ENCODE results near the gene ONECUT3.

The ONECUT3 gene

GRCh38 chr19:1783874-1784273 is 30.6 kb downstream of the ONECUT3 start:
- no peak overlapping the region for H3K27ac ChIP-seq
- TF ChIP-seq, protein P1, sequence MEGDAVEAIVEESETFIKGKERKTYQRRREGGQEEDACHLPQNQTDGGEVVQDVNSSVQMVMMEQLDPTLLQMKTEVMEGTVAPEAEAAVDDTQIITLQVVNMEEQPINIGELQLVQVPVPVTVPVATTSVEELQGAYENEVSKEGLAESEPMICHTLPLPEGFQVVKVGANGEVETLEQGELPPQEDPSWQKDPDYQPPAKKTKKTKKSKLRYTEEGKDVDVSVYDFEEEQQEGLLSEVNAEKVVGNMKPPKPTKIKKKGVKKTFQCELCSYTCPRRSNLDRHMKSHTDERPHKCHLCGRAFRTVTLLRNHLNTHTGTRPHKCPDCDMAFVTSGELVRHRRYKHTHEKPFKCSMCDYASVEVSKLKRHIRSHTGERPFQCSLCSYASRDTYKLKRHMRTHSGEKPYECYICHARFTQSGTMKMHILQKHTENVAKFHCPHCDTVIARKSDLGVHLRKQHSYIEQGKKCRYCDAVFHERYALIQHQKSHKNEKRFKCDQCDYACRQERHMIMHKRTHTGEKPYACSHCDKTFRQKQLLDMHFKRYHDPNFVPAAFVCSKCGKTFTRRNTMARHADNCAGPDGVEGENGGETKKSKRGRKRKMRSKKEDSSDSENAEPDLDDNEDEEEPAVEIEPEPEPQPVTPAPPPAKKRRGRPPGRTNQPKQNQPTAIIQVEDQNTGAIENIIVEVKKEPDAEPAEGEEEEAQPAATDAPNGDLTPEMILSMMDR (conservative IDR thresholded peaks at IDR 0.05): no peak
- TF ChIP-seq ZFX (IDR thresholded peaks at IDR 0.05): no peak

- H3K27ac ChIP-seq: no peak overlapping the region
- TF ChIP-seq ZFX (IDR thresholded peaks at IDR 0.05): no peak
- TF ChIP-seq, protein P1 (conservative IDR thresholded peaks at IDR 0.05): no peak
Observed at GRCh38 chr19:1785310-1785709, 32.0 kb downstream of the ONECUT3 start.

DNA sequence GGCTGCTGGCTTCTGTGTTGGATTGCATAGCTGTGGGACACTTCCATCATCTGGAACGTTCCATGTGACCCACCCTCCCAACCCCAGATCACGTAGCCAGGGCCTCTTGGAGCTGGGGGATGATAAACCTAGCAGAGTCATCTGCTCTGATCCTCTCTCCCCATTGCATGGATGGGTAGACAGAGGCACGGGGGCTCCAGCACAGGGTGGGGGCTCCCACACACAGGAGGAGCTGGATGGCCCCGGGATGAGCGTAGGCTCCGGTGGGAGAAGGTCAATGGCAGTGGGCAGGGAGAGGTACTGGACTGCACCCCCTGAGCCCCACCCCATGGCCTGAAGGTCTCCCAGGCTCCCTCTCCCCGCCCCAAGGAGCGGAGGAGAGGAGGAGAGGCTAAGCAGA is 33.4 kb downstream of the ONECUT3 start:
- TF ChIP-seq, protein P1 (conservative IDR thresholded peaks at IDR 0.05): no peak
- no peak for TF ChIP-seq ZFX (IDR thresholded peaks at IDR 0.05)
- no peak overlapping the region for H3K27ac ChIP-seq

- TF ChIP-seq, protein P1 (conservative IDR thresholded peaks at IDR 0.05): no peak
- TF ChIP-seq ZFX (IDR thresholded peaks at IDR 0.05): no peak
Observed at GRCh38 chr19:1787116-1787515, 33.8 kb downstream of the ONECUT3 start.

DNA sequence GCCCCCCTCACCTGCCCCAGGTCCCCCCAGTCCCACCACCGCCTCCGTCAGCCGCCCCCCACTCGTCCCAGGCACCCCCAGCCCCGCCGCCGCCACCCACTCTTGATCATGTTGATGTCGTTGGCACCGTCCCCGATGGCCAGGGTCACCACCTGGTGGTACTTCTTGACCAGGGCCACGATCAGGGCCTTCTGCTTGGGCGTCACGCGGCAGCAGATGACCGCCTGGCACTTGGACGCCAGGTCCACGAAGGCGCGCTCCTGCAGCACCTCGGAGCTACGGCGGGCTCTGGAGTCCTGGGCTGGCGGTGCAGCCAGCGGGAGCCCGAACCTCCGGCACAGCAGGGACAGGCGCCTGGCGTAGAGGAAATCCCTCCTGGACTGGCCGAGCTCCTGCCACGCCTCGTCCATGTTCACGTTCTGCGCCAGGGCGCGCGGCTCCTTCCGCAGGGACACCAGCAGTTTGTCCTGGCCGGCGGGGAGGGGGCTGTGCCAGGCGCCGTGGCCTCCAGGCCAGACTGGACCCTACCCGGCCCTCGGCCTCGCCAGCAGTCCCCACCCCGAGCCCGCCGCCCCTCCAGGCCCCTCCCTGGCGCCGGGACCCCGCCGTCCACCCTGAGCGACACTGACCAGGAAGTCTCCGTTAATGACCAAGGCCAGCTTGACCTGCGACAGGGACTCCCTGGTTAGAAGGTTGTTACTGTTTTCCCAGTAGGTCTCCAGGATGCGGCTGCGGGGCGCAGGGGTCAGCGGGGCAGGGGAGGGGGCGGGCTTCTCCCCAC is 36.1 kb downstream of the ONECUT3 start:
- H3K27ac ChIP-seq: no peak overlapping the region
- TF ChIP-seq, protein P1 (conservative IDR thresholded peaks at IDR 0.05): no peak
- TF ChIP-seq ZFX (IDR thresholded peaks at IDR 0.05): no peak

More at GRCh38 chr19:1787116-1787515, 33.8 kb downstream of the ONECUT3 start:
- no peak overlapping the region for H3K27ac ChIP-seq

- no peak for TF ChIP-seq ZFX (IDR thresholded peaks at IDR 0.05)
- TF ChIP-seq, protein P1 (conservative IDR thresholded peaks at IDR 0.05): no peak
- H3K27ac ChIP-seq: no peak overlapping the region
Observed at GRCh38 chr19:1790054-1790792, 36.9 kb downstream of the ONECUT3 start.

DNA sequence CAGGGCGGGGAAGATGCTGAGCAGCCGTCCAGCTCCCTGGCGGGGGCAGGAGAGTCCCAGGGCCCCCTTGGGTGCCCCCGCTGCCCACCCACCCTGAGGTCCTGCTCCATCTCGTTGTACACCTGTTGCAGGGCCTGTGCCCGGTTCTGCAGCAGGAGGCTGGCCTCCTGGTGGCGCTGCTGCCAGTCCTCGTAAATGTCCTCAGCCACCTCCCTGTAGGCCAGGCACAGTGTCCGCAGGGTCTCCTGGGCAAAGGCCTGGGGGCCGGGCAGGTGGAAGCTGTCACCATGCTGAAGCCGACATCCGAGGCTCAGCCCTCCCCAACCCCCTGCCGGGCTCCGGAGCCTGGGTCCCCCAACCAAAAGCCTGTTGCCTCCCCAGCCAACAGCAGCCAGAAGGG is 38.6 kb downstream of the ONECUT3 start:
- H3K27ac ChIP-seq: no peak overlapping the region
- TF ChIP-seq, protein P1 (conservative IDR thresholded peaks at IDR 0.05): no peak
- no peak for TF ChIP-seq ZFX (IDR thresholded peaks at IDR 0.05)
